ACHN (cell line): Measurements from ENCODE around the gene OR4C3.
"Not testable (repeated sequence)": the region's sequence is repeated elsewhere in the genome, so short reads cannot be mapped to it uniquely, and the experiment has no call there.

Experiments used
- DNase-seq: peaks from one replicate; pipeline ENCODE4 v3.0.0-alpha.2; 2015
- in situ Hi-C: cut with HindIII; loops from 2 replicates; pipeline ENCODE4 v1.10.0; 2017; ENCODE audit warnings: low sequenced_read_pairs, low pct_ligation_motif_present, low pct_unique_long_range_greater_than_20kb

The OR4C3 gene

GRCh38 chr11:48324620-48325019 lies at the start of gene OR4C3:
TSS of gene OR4C3 (plus strand) at chr11:48324920. CDS start at chr11:48325022, 102 bp downstream.
- DNase-seq, in situ Hi-C loops: not testable (repeated sequence)

- no peak for DNase-seq
- in situ Hi-C loops: no loop called here
These were observed 18.8 kb upstream of the OR4C3 start, which contains the start of gene OR4S1 for GRCh38 chr11:48305923-48306322. TSS of gene OR4S1 (plus strand) at chr11:48306223. CDS start at chr11:48306223, 0 bp downstream.

- DNase-seq: peak; percentile 55
- in situ Hi-C loops: no loop called here
These were observed 16.8 kb upstream of the OR4C3 start for GRCh38 chr11:48307760-48308386.

DNA sequence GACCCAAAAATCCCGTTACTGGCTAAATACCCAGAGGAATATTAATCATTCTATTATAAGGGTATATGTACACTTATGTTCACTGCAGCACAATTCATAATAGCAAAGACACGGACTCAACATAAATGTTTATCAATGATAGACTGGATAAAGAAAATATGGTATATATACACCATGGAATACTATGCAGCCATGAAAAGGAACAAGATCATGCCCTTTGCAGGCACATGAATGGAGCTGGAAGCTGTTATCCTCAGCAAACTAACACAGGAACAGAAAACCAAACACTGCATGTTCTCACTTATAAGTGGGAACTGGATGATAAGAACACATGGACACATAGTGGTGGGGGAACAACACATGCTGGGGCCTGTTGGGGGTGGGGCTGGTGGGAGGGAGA lies 11.1 kb upstream of the OR4C3 start:
- DNase-seq, in situ Hi-C loops: not testable (repeated sequence)

DNA sequence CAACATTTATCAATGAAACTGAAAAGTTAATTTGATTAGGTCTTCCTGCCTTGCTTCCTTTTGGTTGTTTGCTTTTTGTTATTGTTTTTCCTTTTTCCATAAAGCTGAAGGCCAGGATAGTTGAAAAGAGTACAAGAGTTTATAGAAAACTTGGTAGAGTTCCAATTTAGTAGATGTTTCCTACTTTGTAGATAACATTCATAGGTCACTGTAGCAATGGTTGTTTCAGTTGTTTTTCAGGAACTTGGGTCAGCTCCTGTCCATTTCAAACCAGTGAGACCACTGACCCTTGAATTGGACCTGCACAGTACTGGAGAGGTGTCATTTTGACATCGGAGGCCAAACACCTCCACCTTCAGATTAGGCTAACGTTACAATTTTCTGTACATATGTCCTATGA lies 4.9 kb upstream of the OR4C3 start:
- in situ Hi-C loops, DNase-seq: not testable (repeated sequence)

DNA sequence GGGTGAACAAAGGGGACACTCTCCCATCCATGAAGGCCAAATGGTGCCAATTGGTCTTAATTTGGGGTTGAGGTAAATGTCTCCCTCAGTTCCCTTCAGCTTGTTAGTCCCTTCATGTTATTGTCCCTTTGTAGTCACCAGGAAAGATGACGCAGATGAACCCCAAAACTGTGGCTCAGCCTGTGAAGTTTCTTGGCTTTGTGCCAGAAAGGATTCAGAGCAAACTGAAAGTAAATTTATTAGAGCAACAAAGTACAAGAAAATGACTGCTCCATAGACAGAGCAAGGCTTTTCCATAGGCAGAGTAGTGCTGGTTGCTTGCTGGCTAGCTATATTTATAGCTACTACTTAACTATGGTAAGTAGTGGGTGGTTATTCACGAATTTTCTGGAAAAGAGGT lies 16.7 kb downstream of the OR4C3 start:
- DNase-seq: no peak
- in situ Hi-C loops: no loop called here

DNA sequence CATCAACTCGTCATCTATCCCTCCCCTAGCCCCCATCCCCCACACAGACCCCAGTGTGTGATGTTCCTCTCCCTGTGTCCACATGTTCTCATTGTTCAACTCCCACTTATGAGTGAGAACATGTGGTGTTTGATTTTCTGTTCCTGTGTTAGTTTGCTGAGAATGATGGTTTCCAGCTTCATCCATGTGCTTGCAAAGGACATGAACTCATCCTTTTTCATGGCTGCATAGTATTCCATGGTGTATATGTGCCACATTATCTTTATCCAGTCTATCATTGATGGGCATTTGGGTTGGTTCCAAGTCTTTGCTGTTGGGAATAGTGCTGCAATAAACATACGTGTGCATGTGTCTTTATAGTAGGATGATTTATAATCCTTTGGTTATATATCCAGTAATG lies 17.8 kb downstream of the OR4C3 start:
- in situ Hi-C loops, DNase-seq: not testable (repeated sequence)

DNA sequence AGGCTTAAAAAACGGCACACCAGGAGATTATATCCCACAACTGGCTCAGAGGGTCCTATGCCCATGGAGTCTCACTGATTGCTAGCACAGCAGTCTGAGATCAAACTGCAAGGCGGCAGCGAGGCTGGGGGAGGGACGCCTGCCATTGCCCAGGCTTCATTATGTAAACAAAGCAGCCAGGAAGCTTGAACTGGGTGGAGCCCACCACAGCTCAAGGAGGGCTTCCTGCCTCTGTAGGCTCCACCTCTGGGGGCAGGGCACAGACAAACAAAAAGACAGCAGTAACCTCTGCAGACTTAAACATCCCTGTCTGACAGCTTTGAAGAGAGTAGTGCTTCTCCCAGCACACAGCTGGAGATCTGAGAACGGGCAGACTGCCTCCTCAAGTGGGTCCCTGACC lies 21.6 kb downstream of the OR4C3 start:
- in situ Hi-C loops, DNase-seq: not testable (repeated sequence)

DNA sequence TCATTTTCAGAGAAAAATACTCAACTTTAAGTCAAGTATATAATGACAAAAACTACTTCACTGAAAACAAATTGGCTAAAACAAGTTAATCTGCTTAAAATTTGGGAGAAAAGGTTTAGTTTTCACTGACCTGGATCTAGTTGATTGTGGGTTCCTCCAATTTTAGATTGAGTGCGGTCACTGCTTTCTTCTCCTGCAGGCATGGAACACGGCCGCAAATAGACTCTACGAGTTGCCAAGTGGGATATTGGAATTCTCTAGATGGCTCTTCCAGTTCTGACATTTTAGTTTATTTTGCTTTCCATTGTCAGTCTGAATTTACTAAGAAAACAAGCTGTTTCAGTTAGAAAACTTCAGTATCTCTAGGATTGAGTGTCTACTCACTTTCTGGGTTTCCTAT lies 29.3 kb downstream of the OR4C3 start:
- in situ Hi-C loops: no loop called here
- no peak for DNase-seq

- in situ Hi-C loops: no loop called here
- DNase-seq: no peak
These were observed 30.0 kb downstream of the OR4C3 start for GRCh38 chr11:48354677-48355076.

- DNase-seq, in situ Hi-C loops: not testable (repeated sequence)
These were observed 36.6 kb downstream of the OR4C3 start for GRCh38 chr11:48361289-48361688.

DNA sequence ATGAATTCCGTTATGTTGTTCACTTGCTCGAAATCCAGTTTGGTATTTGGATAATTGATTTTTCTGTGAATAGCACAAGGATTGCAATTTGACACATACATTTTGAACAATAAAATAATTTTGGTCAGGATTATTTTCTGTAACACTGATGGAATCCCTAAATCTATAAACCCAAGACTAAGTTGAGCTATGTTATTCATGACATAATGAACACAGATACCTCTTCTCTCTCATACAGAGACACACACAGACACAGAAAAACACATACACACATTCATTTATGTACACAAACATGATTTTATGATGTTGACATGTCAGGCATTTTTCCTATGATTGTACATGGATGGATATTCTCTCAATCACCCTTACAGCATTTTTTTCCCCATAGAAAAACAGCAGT lies 41.6 kb downstream of the OR4C3 start, which contains the start of gene OR4C5:
OR4C5 (minus strand) TSS at position 101 of the 400 bp plus-strand sequence; CDS start at position 101, 0 bp downstream.
- DNase-seq: no peak
- in situ Hi-C loops: no loop called here
